Gastrocnemius medialis (tissue), 4 donors: Measurements from ENCODE around the gene NFKBIE. TPM values are rescaled to one million over a fixed set of nuclear protein-coding genes. Genes with fewer than 3 reads are reported as not detected.
A peak's percentile ranks its signal among the peaks of the same experiment; 100 is the strongest.

ENCODE experiments used
- ATAC-seq, 2 donors: fragments of 150-250 bp; one replicate each; pipeline ENCODE4 v1.9.1; 2016
- DNase-seq, 2 donors: peaks; one replicate each; pipeline ENCODE4 v3.0.0-alpha.2; 2019
- H3K27ac ChIP-seq, 4 donors: fragments of 200-600 bp; sonication (generic); 1 replicate in 1 of 4; 2 replicates in 3 of 4; pipeline ENCODE4 v1.5.1; 2016 to 2018; ENCODE audit warnings: mild to moderate bottlenecking in 2 of 4, moderate library complexity in 1 of 4
- H3K27me3 ChIP-seq, 3 donors: fragments of 200-600 bp; sonication (generic) in 2 of 3; 1 replicate in 1 of 3; 2 replicates in 2 of 3; pipeline versions ENCODE4 v1.5.1 to v1.6.0; 2016 to 2019; ENCODE audit warnings: mild to moderate bottlenecking in 1 of 3, moderate library complexity in 1 of 3
- H3K36me3 ChIP-seq, 2 donors: fragments of 200-600 bp; sonication (generic) in 1 of 2; one replicate each; pipeline ENCODE4 v1.5.1; 2017 to 2018
- H3K4me1 ChIP-seq, 2 donors: fragments of 200-600 bp; sonication (generic) in 1 of 2; one replicate each; pipeline ENCODE4 v1.5.1; 2016 to 2017; ENCODE audit warnings: mild to moderate bottlenecking in 2 of 2
- H3K4me3 ChIP-seq, 4 donors: fragments of 200-600 bp; sonication (generic) in 3 of 4; 1 replicate in 1 of 4; 2 replicates in 3 of 4; pipeline ENCODE4 v1.5.1; 2016 to 2019; ENCODE audit warnings: mild to moderate bottlenecking in 2 of 4
- H3K9me3 ChIP-seq, 3 donors: fragments of 200-600 bp; sonication (generic) in 2 of 3; 1 replicate in 1 of 3; 2 replicates in 2 of 3; pipeline ENCODE4 v1.5.1; 2016 to 2019
- CTCF ChIP-seq, 5 experiments: fragments of 450-650 bp in 3 of 5; fragments of 200-600 bp in 2 of 5; sonication (generic) in 2 of 5; IDR thresholded peaks in 4 of 5; conservative IDR thresholded peaks in 1 of 5; 1 replicate in 4 of 5; 2 replicates in 1 of 5; pipeline ENCODE4 v1.5.1; 2016 to 2019; ENCODE audit warnings: antibody characterized with exemption in 5 of 5, mild to moderate bottlenecking in 3 of 5, moderate library complexity in 3 of 5
- POLR2A ChIP-seq, 2 donors: fragments of 450-650 bp; IDR thresholded peaks; one replicate each; pipeline ENCODE4 v1.6.1; 2017; ENCODE audit warnings: antibody characterized with exemption in 2 of 2, mild to moderate bottlenecking in 2 of 2, moderate library complexity in 2 of 2
- in situ Hi-C, 4 donors: fragments of 200-750 bp; cut with MboI; loops; one replicate each; pipeline versions ENCODE4 v1.15.0 to v1.8.0; 2017; ENCODE audit warnings: low sequenced_read_pairs in 4 of 4
- intact Hi-C: fragments of 100-400 bp; cut with DNase I; formaldehyde crosslinking; loops from one replicate; pipeline ENCODE4 v1.15.1; 2023; ENCODE audit warnings: low total_unique reads
- total RNA-seq, 4 donors: library from RNA; depleted of rRNA; stranded (reverse); fragments of >200 nt; gene quantifications; one replicate each; pipeline versions ENCODE4 v1.1.0 to v1.2.3, GENCODE V29; 2016

The NFKBIE gene
- total RNA-seq, 4 donors from 2014 or later: 4.1 to 11.1 (median 10.0) TPM

DNA sequence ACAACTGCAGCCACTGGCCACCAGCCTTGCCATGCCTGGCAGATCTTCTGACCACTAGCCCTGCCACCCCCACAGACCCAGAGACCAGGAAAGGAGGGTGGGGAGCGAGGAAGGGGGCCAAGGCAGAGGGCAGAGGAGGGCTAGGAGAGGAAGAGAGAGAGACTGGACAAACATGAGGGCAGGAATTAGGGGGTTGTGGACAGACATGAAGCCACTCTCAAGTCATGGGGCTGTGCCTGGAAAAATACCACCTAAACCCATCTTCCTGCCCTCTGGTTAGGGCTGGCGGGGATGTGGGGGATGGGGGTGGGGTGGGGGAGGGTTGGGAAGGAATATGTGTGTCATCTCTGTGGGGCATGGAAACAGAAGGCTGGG, 43.4 kb downstream of the NFKBIE start:
- TF ChIP-seq CTCF (IDR thresholded peaks at IDR 0.05 in 4 of 5, conservative IDR thresholded peaks at IDR 0.05 in 1 of 5) (no peak), POLR2A (IDR thresholded peaks at IDR 0.05) (no peak)
- Histone ChIP-seq H3K4me3 (peak overlapping the region in 2 of 4 donors; percentile 21 to 62), H3K27ac (peak overlapping the region; percentile 95 to 99 (median 98)), H3K4me1 (peaks cover 71 to 89% of the 10 kb centered on the region in 2 donors), H3K9me3 (no peaks in the 10 kb centered on the region), H3K27me3 (no peaks in the 10 kb centered on the region), H3K36me3 (no peaks in the 10 kb centered on the region)
- ATAC-seq (no peak), DNase-seq (no peak)
- in situ Hi-C loops (no loop called here), intact Hi-C loops (loop anchor here (1.0 to 5.0 kb wide), 2 partner anchors 12 to 450 kb away; partner anchors contain the start of gene VEGFA)

DNA sequence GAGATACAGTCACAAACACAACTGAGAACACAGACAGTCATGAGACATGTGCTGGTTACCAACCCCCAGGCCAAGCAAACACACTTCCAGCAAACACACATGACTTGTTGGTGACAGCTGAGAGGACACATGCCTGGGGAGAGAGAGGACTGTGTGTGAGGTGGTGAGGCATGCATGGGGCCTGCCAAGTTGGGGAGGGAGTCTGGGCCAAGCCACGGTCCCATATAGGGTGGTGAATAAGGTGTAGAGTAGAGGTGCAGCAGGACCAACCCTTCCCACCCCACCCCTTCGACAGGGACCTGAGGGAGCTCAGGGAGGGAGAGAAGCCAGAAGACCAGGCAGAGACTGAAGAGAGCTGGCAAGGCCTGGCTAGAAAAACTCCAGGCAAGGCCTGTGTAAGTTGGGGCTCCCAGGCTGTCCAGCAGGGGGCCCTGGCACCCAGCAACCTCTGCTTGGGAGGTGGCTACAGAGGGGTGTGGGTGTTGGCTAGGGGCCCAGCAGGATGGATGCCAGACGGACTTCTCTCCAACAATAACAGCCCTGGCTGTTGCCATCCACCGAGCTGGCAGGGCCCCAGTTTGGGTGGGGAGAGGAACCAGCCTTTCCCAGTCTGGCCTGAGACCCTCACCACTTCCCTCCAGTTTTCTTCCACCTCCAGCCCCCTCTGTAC, 43.9 kb downstream of the NFKBIE start:
- in situ Hi-C loops (no loop called here), intact Hi-C loops (loop anchor here (1.0 to 5.0 kb wide), 2 partner anchors 13 to 449 kb away; partner anchors contain the start of gene VEGFA)
- Histone ChIP-seq H3K9me3 (no peaks in the 10 kb centered on the region), H3K27ac (peak overlapping the region; percentile 95 to 99 (median 98)), H3K27me3 (no peaks in the 10 kb centered on the region), H3K4me3 (peak overlapping the region in 2 of 4 donors; percentile 21 to 62), H3K4me1 (peaks cover 71 to 88% of the 10 kb centered on the region in 2 donors), H3K36me3 (no peaks in the 10 kb centered on the region)
- DNase-seq: peak; percentile 94 to 96
- peak; percentile 77 to 79 for ATAC-seq
- TF ChIP-seq CTCF (IDR thresholded peaks at IDR 0.05 in 4 of 5, conservative IDR thresholded peaks at IDR 0.05 in 1 of 5) (peak; percentile 51 to 89 (median 72)), POLR2A (IDR thresholded peaks at IDR 0.05) (peak; percentile 49 to 58)

DNA sequence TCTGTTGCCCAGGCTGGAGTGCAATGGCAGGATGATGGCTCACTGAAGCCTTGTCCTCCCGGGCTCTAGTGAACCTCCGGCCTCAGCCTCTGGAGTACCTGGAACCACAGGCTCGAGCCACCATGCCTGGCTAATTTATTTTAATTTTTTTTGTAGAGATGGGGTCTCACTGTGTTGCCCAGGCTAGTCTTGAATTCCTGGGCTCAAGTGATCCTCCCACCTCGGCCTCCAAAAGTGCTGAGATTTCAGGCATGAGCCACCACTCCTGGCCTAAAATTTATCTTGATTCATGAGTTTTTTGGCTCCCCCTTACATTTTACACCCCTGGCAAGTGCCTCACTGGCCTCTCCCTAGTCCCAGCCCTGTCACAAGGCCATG, 44.4 kb downstream of the NFKBIE start:
- intact Hi-C loops: loop anchor here (1.0 to 5.0 kb wide), 2 partner anchors 13 to 449 kb away; partner anchors contain the start of gene VEGFA
- Histone ChIP-seq H3K9me3 (no peaks in the 10 kb centered on the region), H3K27me3 (no peaks in the 10 kb centered on the region), H3K27ac (peak overlapping the region; percentile 95 to 99 (median 98)), H3K36me3 (no peaks in the 10 kb centered on the region), H3K4me1 (peaks cover 71 to 83% of the 10 kb centered on the region in 2 donors), H3K4me3 (no peak overlapping the region)
- TF ChIP-seq CTCF (IDR thresholded peaks at IDR 0.05 in 4 of 5, conservative IDR thresholded peaks at IDR 0.05 in 1 of 5) (no peak), POLR2A (IDR thresholded peaks at IDR 0.05) (no peak)
- no peak for DNase-seq
- in situ Hi-C loops: no loop called here
- ATAC-seq: no peak

GRCh38 chr6:44219815-44220784, 45.3 kb downstream of the NFKBIE start:
- Histone ChIP-seq H3K27me3 (no peaks in the 10 kb centered on the region), H3K4me1 (peaks cover 63 to 75% of the 10 kb centered on the region in 2 donors), H3K27ac (peak overlapping the region; percentile 95 to 99 (median 98)), H3K4me3 (peak overlapping the region; percentile 54 to 61 (median 56)), H3K36me3 (no peaks in the 10 kb centered on the region), H3K9me3 (no peaks in the 10 kb centered on the region)
- TF ChIP-seq CTCF (IDR thresholded peaks at IDR 0.05 in 4 of 5, conservative IDR thresholded peaks at IDR 0.05 in 1 of 5) (peak in 1 of 5 experiments; percentile 1), POLR2A (IDR thresholded peaks at IDR 0.05) (no peak)
- in situ Hi-C loops (no loop called here), intact Hi-C loops (loop anchor here (5.0 kb wide), 2 partner anchors 48 to 448 kb away; partner anchors contain the start of gene VEGFA)
- ATAC-seq (no peak), DNase-seq (no peak)
